SKM-1 (cell line): ENCODE measurements around the gene SSTR3.
A peak's percentile ranks its signal among the peaks of the same experiment; 100 is the strongest.
"Not testable (repeated sequence)": the region's sequence is repeated elsewhere in the genome, so short reads cannot be mapped to it uniquely, and the experiment has no call there.

ENCODE experiments used
- DNase-seq: peaks from one replicate; lab custom pipeline; 2025; ENCODE audit not compliant: unreplicated experiment; lab: John Stamatoyannopoulos, UW

SSTR3 gene

GRCh38 chr22:37213218-37213855 lies 1.1 kb upstream of the SSTR3 start:
- no peak for DNase-seq

GRCh38 chr22:37211866-37212173 lies 457 bp downstream of the SSTR3 start:
- DNase-seq = no peak

GRCh38 chr22:37211075-37211865 lies 1.0 kb downstream of the SSTR3 start:
- DNase-seq = no peak

DNA sequence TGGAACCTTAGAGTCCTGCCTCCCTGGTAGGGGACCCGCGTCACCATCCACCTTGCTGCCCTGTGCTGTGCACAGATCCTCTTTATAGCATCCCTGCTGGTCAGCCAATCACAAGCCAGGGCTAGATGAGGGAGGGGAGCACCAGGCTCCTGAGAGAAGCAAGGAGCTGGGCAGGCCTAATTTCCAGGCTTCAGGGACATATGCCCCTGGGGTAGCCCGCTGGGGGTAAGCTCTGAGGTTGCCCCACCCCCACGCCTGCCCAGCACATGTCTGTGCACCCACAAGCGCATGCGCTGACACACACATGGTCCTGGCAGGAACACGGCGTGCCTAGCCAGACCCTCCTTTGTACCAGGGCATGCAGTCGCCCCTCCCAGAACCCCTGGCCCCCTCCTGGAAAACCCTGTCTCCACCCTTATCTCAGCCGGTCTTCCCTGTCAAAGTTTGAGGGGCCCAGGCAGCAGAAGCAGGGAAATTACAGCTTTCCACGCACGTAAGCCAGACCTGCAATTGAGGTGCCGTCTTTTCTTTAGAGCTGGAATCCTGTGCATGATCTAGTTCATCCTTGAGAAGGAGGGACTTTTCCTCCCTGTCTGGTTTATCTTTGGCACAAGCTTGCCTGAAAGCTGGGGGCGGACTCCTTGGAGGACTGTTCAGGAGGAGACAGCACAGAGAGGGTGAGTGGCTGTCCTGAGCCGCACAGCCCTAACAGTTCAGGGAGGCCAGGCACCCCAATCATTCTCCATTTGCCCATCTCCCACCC lies 2.1 kb downstream of the SSTR3 start:
- no peak for DNase-seq

GRCh38 chr22:37209140-37209845 lies 3.0 kb downstream of the SSTR3 start:
- no peak for DNase-seq

DNA sequence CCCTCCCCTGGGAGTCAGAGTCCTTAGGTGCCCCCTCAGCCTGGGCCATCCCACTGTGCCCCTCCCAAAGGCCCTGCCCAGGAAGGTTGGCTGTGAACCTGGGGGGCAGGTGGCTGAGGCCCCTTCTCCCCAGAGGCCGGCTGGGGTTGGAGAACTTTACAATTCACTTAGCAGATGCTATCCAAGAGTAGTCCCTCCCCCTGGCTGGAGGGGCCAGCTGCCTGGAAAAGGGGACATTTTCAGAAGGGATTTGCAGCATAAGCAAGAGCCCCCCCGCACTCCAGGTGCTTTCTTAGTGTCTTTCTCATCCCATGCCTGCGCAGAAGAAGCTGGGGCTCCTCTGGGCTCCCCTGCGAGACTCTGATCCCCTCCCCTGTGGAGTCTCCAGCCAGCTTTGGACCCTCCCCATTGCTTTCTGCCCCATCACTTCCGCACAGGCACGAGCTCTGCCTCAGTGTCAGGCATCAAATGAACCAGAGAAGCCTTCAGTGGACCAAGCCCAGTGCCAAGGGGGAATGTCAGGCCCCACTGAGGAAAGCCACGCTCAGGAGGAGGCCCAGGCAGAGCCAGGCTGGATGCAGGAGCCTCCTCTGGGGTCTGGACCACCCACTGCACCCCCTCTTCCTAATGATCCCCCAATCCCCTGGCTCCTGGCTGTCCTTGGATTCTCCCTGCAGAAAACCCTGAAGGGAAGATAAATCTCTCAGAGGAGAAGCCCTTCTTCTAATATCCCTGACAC lies 3.7 kb downstream of the SSTR3 start:
- no peak for DNase-seq

DNA sequence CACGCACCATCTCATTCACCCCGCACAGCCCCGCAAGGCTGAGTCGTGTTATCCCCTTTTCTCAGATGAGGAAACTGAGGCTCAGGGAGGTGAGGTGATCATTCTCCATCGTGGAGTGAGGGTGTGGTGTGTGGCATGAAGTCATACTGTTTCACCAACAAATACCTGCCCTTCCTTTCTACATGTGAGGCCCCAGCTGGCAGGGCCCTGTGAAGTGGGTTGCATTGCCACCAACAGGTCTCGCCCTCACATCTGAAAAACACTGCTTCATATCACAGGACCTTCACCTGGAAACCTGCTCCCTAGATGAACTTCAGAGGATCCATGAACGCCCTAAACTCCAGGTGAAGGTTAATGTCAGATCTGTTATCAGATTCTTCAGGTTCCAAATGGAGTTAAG lies 4.3 kb downstream of the SSTR3 start:
- no peak for DNase-seq

DNA sequence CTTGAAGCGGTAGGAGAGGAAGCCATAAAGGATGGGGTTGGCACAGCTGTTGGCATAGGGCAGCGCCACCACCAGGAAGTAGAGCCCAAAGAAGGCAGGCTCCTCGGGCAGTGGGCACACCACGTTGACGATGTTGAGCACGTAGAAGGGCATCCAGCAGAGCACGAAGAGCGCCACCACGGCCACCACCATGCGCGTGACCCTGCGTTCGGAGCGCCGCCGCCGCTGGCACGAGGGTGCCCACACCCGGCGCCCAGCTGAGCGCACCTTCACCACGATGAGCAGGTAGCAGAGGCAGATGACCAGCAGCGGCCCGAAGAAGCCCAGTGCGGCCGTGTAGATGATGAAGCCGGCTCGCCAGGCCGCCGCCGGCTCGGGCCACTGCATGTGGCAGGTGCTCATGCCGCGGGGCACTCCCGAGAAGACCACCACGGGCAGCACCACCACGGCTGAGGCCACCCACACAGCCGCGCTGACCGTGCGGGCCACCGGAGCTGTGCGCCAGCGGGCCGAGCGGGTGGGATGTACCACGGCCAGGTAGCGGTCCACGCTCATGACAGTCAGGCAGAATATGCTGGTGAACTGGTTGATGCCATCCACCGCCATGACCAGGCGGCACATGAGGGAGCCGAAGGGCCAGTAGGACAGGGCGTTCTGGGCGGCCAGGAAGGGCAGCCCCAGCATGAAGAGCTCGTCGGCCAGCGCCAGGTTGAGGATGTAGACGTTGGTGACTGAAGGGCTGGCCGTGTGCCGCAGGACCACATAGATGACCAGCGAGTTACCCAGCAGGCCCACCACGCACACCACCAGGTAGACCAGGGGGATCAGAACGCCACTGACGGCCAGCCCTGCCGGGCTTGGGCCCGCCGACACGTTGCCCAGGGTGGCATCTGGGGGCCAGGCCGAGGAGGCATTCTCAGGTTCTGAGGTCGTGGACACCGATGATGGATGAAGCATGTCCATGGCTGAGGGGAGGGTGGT lies 5.1 kb downstream of the SSTR3 start:
- DNase-seq = no peak

GRCh38 chr22:37206118-37206840 lies 6.0 kb downstream of the SSTR3 start:
- no peak for DNase-seq

GRCh38 chr22:37205046-37205445 lies 7.2 kb downstream of the SSTR3 start:
- DNase-seq = no peak

DNA sequence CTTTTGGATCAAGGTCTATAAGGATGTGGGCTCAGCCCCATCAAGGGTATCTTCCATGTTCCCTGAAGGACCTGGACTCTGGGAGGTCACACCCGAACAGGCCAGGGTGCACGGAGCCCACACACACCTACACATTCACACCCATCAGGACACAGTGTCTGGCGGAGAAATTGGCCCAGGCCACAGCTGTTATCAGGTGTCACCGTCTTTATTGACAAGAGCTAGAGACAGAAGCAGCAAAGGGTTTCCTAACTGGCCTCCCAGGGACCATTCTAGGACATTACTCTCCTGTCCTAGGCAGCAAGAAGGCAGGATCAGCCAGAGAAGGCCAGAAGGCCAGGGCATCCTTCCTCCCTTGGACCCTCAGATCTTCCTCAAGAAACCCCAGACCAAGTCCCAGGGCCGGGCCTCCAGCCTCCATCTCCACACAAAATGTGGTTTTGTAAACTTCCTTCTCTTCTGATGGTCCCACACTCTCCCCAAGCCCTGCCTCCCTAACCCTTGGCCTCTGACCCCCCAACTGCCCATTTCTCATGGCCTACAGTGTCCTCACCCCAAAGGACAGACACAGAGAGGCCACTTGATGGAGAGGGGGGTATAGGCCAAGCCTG lies 8.1 kb downstream of the SSTR3 start:
- DNase-seq = no peak

DNA sequence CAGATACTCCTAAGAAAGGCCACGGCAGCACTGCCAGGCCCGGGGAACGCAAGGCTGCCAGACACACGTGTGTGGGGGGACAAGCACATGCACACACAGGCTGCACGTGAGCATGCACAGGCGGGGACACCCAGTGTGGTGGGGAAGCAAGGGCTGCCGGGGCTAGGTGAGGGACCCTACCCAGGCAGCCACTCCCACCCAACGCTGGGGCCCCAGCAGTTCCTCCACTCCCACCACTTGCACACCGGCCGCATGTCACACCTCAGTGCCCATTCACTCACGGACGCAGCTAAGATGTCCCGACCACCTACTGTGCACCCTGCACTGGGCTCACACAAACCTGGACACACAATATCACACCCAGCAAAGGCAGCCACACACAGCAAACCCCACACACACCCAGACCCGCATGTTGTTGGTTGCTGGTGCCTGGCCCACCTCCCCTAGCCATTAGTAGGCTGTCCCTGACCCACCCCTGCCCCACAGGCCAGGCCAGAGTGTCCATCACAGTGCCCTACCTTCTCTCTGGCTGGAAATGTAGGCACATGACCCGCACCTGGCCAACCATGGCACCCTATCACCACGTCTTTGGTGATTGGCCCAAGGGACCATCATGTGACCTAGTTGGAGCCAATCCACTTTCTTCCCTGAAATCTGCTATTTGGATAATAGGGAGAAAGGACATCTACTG lies 8.8 kb downstream of the SSTR3 start:
- DNase-seq = no peak

GRCh38 chr22:37202716-37203115 lies 9.6 kb downstream of the SSTR3 start:
- no peak for DNase-seq

DNA sequence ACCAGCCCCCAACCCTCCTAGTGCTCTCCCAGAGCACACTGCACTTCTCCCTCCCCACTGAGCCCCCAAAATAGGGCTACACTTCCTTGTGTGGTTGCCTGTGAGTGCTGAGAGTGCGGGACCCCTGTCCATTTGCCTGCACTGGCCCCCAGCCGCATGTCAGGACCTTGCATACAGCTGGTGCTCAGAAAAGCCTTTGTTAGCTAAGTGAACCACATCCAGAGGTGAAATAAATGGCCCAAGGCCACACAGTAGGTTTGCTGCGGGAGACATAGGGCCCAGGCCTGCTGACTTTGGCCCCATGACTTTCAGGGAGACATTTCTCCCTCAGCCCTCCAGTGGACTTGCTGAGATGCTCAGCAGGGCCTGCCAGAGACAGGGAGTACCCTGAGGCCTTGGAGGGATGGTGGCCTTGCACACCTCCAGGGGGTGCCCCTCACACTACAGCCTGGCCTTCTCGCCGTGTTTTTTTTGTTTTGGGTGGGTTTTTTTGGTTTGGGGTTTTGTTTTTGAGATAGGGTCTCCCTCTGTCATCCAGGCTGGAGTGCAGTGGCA lies 10.2 kb downstream of the SSTR3 start:
- DNase-seq = no peak

DNA sequence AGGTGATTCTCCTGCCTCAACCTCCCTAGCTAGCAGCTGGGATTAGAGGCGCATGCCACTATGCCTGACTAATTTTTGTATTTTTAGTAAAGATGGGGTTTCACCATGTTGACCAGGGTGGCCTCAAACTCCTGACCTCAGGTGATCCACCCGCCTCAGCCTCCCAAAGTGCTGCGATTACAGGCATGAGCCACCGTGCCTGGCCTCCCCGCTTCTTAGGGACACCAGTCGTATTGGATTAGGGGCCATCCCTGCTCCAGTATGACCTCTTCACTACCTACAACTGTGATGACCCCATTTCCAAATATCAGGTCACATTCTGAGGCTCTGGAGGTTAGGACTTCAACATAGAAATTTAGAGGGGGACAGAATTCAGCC lies 10.8 kb downstream of the SSTR3 start:
- DNase-seq = not testable (repeated sequence)

- DNase-seq = no peak
These were observed 12.5 kb downstream of the SSTR3 start for GRCh38 chr22:37199760-37200108.

- peak; percentile 97 for DNase-seq
These were observed 13.0 kb downstream of the SSTR3 start for GRCh38 chr22:37199103-37199759.
